MM.1S (cell line): ENCODE results near the gene HS3ST4.
"Not testable (repeated sequence)": the region's sequence is repeated elsewhere in the genome, so short reads cannot be mapped to it uniquely, and the experiment has no call there.

Experiments used
- DNase-seq: peaks from one replicate; pipeline ENCODE4 v3.0.0-alpha.2; 2015
- H2AFZ ChIP-seq: fragments of 300-600 bp; sonication (generic); 2 replicates; pipeline ENCODE4 v1.6.0; 2016; ENCODE audit warnings: antibody characterized with exemption, low read length
- H3F3A ChIP-seq: fragments of 300-600 bp; sonication (generic); 2 replicates; pipeline ENCODE4 v1.6.1; 2016; ENCODE audit warnings: mild to moderate bottlenecking, antibody characterized with exemption, low read length, moderate library complexity, mixed read lengths; ENCODE audit not compliant: insufficient read depth
- H3K27ac ChIP-seq: fragments of 300-600 bp; sonication (generic); 2 replicates; pipeline ENCODE4 v1.5.1; 2016; ENCODE audit warnings: mild to moderate bottlenecking, low read length
- H3K27me3 ChIP-seq: fragments of 300-600 bp; sonication (generic); replicated peaks from 2 replicates; pipeline ENCODE4 v1.6.0; 2016; ENCODE audit warnings: low read length; ENCODE audit not compliant: insufficient read depth
- H3K36me3 ChIP-seq: fragments of 300-600 bp; sonication (generic); replicated peaks from 2 replicates; pipeline ENCODE4 v1.6.1; 2016; ENCODE audit warnings: mild to moderate bottlenecking, low read length, mixed read lengths; ENCODE audit not compliant: insufficient read depth
- H3K4me1 ChIP-seq: fragments of 300-600 bp; sonication (generic); 2 replicates; pipeline ENCODE4 v1.6.1; 2016; ENCODE audit warnings: low read length, mixed read lengths
- H3K4me2 ChIP-seq: fragments of 300-600 bp; sonication (generic); 2 replicates; pipeline ENCODE4 v1.6.0; 2016; ENCODE audit warnings: low read depth, low read length
- H3K4me3 ChIP-seq: fragments of 300-600 bp; sonication (generic); 2 replicates; pipeline ENCODE4 v1.5.1; 2016; ENCODE audit warnings: low read length, mixed read lengths
- H3K79me2 ChIP-seq: fragments of 300-600 bp; sonication (generic); 2 replicates; pipeline ENCODE4 v1.6.1; 2016; ENCODE audit warnings: mixed run types, low read length, mixed read lengths
- H3K9ac ChIP-seq: fragments of 300-600 bp; sonication (generic); 2 replicates; pipeline ENCODE4 v1.6.1; 2016; ENCODE audit warnings: low read length, mixed read lengths
- H3K9me2 ChIP-seq: fragments of 300-600 bp; sonication (generic); replicated peaks from 2 replicates; pipeline ENCODE4 v1.6.1; 2016; ENCODE audit warnings: mild to moderate bottlenecking, low read length, mixed read lengths; ENCODE audit not compliant: insufficient read depth
- H3K9me3 ChIP-seq: fragments of 300-600 bp; sonication (generic); replicated peaks from 2 replicates; pipeline ENCODE4 v1.6.1; 2016; ENCODE audit warnings: mild to moderate bottlenecking, low read length, mixed read lengths; ENCODE audit not compliant: insufficient read depth
- H4K20me1 ChIP-seq: fragments of 300-600 bp; sonication (generic); 2 replicates; pipeline ENCODE4 v1.6.1; 2016; ENCODE audit warnings: mild to moderate bottlenecking, low read length, moderate library complexity, mixed read lengths; ENCODE audit not compliant: insufficient read depth
- CTCF ChIP-seq: fragments of 300-600 bp; sonication (generic); IDR thresholded peaks from 2 replicates; pipeline ENCODE4 v1.5.1; 2016; ENCODE audit warnings: antibody characterized with exemption, low read length, mixed read lengths
- EZH2 ChIP-seq: fragments of 300-600 bp; sonication (generic); optimal IDR thresholded peaks from 2 replicates; pipeline ENCODE3; 2017; ENCODE audit warnings: low read depth, mild to moderate bottlenecking, antibody characterized with exemption, low read length, mixed read lengths
- EZH2phosphoT487 ChIP-seq: fragments of 300-600 bp; sonication (generic); IDR thresholded peaks from 2 replicates; pipeline ENCODE4 v1.6.1; 2018; ENCODE audit warnings: antibody characterized with exemption, low read length

Gene HS3ST4

GRCh38 chr16:25771216-25771615 is 79.5 kb downstream of the HS3ST4 start:
- Histone ChIP-seq H3K27me3 (no peaks in the 10 kb centered on the region), H2AFZ (no peak overlapping the region), H3K9me2 (no peaks in the 10 kb centered on the region), H3K4me1 (no peaks in the 10 kb centered on the region), H3K4me3 (no peak overlapping the region), H3K4me2 (no peak overlapping the region), H3K9ac (no peak overlapping the region), H3K27ac (no peak overlapping the region), H3K79me2 (no peaks in the 10 kb centered on the region), H3K9me3 (no peaks in the 10 kb centered on the region), H3K36me3 (no peaks in the 10 kb centered on the region), H3F3A (no peaks in the 10 kb centered on the region), H4K20me1 (no peaks in the 10 kb centered on the region)
- DNase-seq, result no peak
- TF ChIP-seq CTCF (no peak), EZH2 (no peak), EZH2phosphoT487 (no peak)

- Histone ChIP-seq H3K79me2 (no peaks in the 10 kb centered on the region), H3K36me3 (no peaks in the 10 kb centered on the region), H2AFZ (no peak overlapping the region), H4K20me1 (no peaks in the 10 kb centered on the region), H3K4me2 (no peak overlapping the region), H3K4me3 (no peak overlapping the region), H3K9me2 (no peaks in the 10 kb centered on the region), H3K9me3 (no peaks in the 10 kb centered on the region), H3K27me3 (no peaks in the 10 kb centered on the region), H3F3A (no peaks in the 10 kb centered on the region), H3K27ac (no peak overlapping the region), H3K9ac (no peak overlapping the region), H3K4me1 (no peaks in the 10 kb centered on the region)
- TF ChIP-seq EZH2, result no peak
- TF ChIP-seq EZH2phosphoT487, result no peak
- no peak for TF ChIP-seq CTCF
- no peak for DNase-seq
These were observed 80.2 kb downstream of the HS3ST4 start for GRCh38 chr16:25771812-25772568.

- H3F3A ChIP-seq, H3K9me3 ChIP-seq, H3K36me3 ChIP-seq, H3K9ac ChIP-seq, H3K4me1 ChIP-seq, H3K79me2 ChIP-seq, DNase-seq, H3K27me3 ChIP-seq, H3K9me2 ChIP-seq, H3K4me2 ChIP-seq, H4K20me1 ChIP-seq, H3K4me3 ChIP-seq, H3K27ac ChIP-seq, H2AFZ ChIP-seq: not testable (repeated sequence)
These were observed 84.5 kb downstream of the HS3ST4 start for GRCh38 chr16:25776214-25776613.

- Histone ChIP-seq H3F3A (no peaks in the 10 kb centered on the region), H3K4me3 (no peak overlapping the region), H3K36me3 (no peaks in the 10 kb centered on the region), H3K27me3 (no peaks in the 10 kb centered on the region), H4K20me1 (no peaks in the 10 kb centered on the region), H3K79me2 (no peaks in the 10 kb centered on the region), H3K9me2 (no peaks in the 10 kb centered on the region), H3K4me1 (no peaks in the 10 kb centered on the region), H3K9me3 (peaks cover 4% of the 10 kb centered on the region; the same call in 1 of the 2 replicates), H3K4me2 (no peak overlapping the region), H3K27ac (no peak overlapping the region), H3K9ac (no peak overlapping the region), H2AFZ (no peak overlapping the region)
- DNase-seq, result no peak
- TF ChIP-seq EZH2phosphoT487, result no peak
- no peak for TF ChIP-seq CTCF
- no peak for TF ChIP-seq EZH2
These were observed 91.5 kb downstream of the HS3ST4 start for GRCh38 chr16:25783226-25783625.
